ENCODE results near the gene CORIN.
A peak's percentile ranks its signal among the peaks of the same experiment; 100 is the strongest.

The CORIN gene, protein sequence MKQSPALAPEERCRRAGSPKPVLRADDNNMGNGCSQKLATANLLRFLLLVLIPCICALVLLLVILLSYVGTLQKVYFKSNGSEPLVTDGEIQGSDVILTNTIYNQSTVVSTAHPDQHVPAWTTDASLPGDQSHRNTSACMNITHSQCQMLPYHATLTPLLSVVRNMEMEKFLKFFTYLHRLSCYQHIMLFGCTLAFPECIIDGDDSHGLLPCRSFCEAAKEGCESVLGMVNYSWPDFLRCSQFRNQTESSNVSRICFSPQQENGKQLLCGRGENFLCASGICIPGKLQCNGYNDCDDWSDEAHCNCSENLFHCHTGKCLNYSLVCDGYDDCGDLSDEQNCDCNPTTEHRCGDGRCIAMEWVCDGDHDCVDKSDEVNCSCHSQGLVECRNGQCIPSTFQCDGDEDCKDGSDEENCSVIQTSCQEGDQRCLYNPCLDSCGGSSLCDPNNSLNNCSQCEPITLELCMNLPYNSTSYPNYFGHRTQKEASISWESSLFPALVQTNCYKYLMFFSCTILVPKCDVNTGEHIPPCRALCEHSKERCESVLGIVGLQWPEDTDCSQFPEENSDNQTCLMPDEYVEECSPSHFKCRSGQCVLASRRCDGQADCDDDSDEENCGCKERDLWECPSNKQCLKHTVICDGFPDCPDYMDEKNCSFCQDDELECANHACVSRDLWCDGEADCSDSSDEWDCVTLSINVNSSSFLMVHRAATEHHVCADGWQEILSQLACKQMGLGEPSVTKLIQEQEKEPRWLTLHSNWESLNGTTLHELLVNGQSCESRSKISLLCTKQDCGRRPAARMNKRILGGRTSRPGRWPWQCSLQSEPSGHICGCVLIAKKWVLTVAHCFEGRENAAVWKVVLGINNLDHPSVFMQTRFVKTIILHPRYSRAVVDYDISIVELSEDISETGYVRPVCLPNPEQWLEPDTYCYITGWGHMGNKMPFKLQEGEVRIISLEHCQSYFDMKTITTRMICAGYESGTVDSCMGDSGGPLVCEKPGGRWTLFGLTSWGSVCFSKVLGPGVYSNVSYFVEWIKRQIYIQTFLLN

DNA sequence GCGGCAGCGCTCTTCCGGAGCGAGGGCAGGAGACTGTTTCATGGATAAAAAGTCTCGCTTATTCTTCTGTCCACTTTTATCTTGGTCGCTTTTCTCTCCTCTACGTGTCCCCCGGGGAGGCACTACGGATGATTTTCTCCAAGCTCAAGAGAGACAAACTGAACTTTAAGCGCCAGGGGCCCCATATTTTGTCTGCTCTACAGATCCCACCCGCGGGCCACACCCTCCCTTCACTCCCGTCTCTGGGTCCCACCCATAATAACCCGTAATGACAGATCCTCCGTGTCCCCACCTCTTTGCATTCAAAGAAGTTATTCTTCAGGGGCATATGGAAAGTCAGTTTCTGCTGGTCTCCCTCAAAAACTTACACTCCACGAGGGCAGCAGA is at the start of gene CORIN:
CORIN (minus strand) TSS at position 160 of the 387 bp plus-strand sequence; CDS start at position 42, 118 bp downstream.
- DNase-seq (ENCODE audit: low read depth) = peak; percentile 9

DNA sequence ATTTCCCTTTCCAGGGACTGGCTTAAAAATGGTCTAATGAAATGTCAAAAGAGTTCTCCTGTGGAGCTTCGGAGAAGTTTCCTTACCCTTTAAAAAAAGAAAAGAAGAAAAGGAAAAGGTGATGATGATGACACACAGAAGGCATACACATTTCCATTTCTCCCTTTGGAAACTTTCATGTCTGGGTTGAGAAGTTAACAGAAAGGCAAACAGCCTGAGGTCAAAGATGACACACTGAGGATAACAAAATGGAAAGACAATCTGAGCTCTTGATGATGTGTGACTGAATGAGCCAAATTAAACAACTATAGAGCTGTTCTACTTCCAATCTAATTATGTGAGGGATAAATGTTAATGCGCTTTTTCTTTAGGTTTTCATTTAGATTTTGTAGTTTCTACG is 44.4 kb upstream of the CORIN start:
- peak; percentile 7 for DNase-seq (ENCODE audit: low read depth)

DNA sequence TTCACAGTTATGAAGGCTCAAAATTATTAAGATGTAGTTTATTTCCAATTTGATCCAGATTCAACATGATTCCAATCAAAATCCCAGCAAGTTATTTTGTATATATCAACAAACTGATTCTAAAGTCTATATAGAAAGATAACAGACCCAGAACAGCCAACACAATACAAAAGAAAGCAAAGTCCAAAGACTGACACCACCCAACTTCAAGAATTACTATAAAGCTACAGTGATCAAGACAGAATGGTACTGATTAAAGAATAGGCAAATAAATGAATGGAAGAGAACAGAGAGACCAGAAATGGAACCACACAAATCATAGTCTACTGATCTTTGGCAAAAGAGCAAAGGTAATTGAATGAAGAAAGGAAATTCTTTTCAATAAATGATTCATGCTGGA is 41.6 kb upstream of the CORIN start:
- DNase-seq (ENCODE audit: low read depth) = no peak

DNA sequence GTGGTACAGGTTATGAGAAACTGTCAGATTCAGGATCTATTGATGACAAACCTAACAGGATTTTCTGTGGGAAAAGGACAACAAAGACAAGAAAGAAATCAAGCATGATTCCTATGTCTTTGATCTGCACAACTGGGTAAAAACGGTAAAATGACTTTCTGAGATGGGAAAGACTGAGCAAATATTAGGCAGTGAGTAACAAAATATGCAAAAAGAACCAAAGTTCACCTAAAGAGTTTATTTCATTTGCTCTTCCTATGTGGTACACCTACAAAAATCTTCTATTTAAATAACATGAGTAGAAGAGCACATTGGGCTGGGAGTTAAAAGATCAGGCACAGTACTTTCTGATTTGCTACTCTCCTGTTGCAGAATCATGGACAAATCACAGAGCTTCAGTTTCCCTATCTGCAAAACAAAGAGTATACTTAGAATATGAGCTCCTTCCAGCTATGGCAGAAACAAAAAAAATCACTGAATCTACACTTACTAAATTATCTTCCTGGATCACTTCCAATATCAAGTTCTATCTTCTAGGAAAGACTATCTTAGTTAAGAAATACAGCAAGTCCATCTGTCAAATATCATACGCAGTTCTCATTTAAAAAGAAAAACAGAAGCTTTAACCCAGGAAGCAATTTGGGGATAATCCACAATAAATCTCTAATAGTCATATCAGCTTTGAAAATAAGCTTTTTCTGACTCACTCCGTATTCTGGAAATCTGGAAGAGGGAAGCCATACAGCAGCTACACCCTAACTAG is 39.1 kb upstream of the CORIN start:
- DNase-seq (ENCODE audit: low read depth) = no peak

DNA sequence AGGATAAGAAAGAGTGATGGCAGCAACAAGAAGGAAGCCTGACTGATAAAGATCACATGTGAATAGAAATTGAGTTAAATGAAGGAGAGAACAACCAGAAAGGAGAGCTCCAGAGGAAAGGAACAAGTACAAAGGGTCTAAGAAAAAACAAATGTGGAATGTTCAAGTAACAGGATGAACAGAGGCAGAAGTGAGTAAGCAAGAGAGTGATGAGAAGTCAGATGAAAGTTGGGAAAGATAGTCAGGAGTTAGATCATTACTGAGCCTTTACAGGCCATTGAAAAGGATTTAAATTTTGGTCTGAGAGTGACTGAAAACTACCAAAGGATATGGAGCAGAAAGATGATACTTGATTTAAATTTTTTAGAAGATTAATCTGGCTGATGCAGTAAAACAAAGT is 38.4 kb upstream of the CORIN start:
- no peak for DNase-seq (ENCODE audit: low read depth)

DNA sequence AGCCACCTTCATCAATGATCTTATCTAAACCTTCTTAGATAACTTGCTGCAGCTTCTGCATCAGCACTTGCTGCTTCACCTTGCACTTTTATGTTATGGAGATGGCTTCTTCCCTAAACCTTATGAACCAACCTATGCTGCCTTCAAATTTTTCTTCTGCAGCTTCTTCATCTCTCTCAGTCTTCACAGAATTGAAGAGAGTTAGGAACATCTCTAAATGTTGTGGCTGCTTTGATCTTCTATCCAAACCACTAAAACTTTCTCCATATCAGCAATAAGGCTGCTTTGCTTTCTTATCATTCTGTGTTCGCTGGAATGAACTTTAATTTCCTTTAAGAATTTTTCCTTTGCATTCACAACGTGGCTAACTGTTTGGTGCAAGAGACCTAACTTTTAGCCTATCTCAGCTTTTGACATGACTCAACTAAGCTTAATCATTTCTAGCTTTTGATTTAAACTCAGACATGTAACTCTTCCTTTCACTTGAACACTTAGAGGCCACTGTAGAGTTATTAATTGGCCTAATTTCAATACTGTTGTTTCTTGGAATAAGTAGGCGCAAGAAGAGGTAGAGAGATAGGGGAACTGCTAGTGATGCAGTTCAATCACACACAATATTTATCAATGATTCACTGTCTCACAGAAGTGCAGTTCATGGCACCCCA is 36.1 kb upstream of the CORIN start:
- DNase-seq (ENCODE audit: low read depth) = no peak

DNA sequence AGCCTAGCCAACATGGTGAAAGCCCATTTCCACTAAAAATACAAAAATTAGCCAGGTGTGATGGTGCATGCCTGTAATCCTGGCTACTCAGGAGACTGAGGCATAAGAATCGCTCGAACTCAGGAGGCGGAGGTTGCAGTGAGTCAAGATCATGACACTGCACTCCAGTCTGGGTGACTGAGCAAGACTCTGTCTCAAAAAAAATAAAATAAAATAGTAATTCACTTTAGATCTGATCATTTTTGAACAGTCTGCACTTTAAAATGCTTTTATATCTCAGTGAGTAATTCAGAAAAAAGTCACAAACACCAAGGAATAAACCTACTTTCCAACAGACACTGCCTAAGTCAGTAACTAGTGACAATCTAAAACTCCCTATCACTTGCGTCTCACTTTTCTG is 25.6 kb upstream of the CORIN start:
- DNase-seq (ENCODE audit: low read depth) = peak; percentile 32

DNA sequence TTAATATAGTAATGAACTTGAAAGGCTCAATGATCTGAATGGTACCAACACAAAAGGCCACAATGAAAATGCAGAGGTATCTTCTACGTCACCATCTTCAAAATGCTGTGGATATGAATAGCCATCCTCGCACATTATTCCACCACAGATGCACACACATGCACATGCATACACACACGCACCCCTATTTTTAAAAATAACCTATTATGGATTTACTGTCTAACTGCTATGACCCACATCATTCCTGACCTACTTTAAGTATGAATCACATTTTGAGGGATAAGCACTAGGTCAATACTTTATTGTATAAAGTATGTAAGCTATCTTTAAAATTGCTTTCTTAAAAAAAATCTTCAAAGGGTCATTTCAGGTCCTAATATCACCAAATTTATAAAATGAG is 24.4 kb upstream of the CORIN start:
- DNase-seq (ENCODE audit: low read depth) = peak; percentile 72

DNA sequence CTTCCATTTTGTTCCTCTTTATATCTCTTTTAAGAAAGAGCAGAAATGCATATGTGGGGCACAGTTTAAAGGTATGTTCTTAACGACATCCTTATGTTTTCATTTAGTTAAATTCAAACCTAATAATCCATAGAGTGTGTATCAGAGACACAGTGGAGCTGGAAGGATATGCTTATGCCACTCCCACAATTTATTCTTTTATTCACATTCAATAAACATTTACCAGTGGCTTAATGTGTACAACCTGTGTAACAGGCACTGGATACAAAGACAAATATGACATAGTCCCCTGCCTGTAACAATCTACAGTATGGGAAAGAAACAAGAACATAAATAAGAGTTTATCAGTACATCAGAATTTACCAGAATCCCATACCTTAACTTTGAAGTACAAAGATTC is 22.4 kb upstream of the CORIN start:
- DNase-seq (ENCODE audit: low read depth) = no peak

DNA sequence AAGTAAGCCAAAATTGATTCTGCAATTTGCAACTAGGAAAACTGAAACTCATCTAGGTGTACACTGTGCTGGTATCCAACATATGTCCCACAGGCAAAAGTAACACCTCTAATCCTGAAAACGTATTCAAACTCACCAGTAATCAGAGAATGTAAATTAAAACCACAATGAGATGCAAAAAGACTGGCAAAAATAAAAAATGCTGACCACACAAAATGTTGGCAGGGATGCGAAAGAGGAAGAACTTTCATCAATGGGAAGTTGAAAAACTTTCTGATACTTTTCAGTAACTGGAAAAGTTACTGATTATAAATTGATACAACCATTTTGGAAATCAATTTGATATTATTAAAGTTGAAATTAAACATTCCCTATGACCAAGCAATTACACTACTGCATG is 20.1 kb upstream of the CORIN start:
- DNase-seq (ENCODE audit: low read depth) = no peak

DNA sequence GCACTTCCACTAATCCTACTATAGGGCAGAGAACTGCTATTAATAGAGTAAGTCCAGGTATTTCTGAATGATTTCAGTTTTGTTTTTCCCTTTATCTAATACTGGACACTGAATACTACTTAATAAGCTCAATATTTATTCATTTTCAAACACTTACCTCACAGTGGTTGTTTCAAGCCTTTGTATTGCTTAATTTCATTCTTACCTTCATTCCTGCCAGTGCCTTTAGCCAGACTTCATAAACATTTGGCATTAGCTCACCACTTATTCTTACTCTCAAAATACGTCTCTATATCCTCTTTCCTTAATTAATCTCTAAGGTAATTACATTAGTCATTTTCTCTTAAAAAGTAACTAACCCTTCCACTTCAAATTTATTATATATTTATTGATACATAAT is 18.8 kb upstream of the CORIN start:
- no peak for DNase-seq (ENCODE audit: low read depth)

DNA sequence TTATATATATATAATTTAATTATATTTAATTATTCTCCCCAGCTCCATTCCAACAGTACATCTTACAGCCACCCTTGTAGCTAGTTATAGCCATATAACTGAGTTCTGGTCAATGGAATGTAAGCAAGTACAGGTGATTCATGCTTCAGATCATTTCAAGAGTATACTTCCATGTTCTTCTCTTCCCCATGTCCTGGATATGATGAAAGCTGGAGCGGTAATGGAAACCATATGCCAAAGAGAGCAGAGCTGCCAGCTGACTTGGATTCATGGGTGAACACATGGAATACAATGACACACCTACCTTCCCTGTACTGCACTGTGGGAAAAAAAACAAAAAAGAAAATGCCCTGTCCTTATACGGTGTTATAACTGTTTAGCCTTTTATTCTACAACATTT is 17.5 kb upstream of the CORIN start:
- peak; percentile 57 for DNase-seq (ENCODE audit: low read depth)

DNA sequence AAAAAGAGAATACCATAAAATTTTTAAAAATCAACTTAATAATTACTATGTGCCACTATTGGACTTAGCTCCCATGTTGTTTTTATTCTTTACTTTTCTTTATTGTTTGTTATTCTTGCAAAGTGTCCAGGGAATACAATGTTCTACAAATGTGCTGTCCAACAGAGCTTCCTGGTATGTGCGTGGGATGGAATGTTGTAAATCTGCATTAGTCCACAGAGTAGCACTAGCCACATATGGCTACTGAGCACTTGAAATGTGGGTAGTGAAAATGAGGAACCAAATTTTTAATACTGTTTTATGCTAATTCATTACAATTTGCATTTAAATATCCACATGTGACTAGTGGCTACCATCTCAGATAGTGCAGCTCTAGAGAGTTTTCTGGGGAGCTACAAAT is 14.3 kb upstream of the CORIN start:
- DNase-seq (ENCODE audit: low read depth) = peak; percentile 18

DNA sequence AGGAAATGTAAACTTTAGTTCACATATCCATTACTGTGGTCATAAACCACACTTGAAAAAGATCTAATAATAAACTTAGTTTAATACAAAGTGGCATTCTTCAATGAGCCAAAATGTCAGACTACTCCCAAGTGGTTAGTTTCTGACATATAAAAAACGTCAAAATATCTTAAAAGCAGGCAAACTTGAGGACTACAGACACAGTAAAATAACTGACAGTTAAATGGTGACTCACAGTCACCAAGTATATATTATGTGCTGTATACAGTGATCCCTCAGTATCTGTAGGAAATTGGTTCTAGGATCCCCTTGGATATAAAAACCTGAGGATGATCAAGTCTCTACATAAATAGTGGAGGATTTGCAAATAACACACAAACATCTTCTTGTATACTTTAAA is 11.6 kb upstream of the CORIN start:
- DNase-seq (ENCODE audit: low read depth) = no peak

DNA sequence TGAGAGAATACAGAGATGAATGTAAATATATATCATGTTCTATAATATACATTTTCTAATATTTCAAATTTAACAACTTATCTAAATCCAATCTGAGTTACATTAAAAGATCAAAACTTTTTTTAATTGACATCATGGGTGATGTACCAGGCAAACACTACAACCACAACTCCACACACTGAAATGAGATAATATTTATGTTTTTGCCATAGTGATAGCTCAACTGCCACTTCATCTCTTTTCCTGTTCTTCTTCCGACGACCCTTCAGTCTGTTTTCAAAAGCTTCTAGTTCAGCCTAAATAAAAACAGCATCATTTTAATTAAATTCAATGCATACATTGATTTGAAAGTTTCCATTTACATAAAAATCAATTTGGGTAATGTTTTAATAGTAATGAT is 10.2 kb upstream of the CORIN start:
- no peak for DNase-seq (ENCODE audit: low read depth)

DNA sequence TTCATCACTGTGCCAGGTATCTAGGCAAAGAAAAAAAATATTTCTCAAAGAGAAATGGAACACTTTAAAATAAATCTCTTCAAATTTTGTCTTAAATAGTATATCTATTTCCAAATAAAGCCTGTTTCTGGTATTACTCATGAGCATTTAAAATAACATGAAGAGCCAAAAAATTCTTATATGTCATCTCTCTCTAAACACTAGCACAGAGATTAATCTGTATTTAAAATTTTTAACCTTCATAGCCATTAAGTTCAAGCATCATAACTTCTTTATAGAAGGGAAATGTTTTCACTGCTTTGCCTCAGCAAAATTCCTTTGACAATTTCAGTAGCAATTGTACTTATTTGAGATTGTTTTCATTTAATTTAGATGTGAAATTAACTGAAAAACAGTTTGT is 5.1 kb upstream of the CORIN start:
- no peak for DNase-seq (ENCODE audit: low read depth)

DNA sequence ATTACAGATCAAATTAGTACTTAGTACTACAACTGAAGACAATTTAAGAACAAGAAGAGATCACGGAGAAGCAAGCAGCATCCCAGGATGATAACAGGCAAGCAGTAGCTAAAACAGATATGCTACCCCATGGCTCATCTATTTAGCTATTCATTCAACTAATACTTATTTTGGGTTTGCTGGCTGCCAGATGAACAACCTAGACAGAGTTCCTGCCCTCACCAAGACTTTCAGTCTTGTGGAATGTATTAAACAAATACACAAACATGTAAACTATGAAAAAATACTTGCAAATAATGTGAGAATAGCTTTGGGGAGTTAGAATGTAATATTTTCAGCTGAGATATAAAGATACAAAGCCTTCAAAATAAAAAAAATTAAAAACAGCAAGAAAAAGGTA is 2.4 kb upstream of the CORIN start:
- DNase-seq (ENCODE audit: low read depth) = no peak

DNA sequence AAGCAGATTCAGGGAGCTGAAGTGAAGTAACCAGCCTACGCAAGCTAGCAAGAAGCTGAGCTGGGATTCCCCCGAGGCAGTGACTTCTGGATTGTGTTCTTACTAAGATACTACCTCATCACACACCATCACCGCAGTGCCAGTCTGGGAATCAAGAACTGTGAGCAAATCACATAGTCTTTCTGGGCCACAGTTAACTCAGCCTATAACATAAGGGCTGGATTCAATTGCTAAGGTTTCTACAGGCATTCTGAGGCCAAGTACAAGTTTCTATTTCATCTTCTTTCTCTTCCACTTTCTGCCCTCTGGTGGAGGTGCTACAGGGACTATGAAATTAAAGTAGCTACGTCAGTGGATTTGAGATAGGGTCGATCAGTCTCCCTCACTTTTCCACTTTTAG is 1.4 kb upstream of the CORIN start:
- DNase-seq (ENCODE audit: low read depth) = peak; percentile 49

DNA sequence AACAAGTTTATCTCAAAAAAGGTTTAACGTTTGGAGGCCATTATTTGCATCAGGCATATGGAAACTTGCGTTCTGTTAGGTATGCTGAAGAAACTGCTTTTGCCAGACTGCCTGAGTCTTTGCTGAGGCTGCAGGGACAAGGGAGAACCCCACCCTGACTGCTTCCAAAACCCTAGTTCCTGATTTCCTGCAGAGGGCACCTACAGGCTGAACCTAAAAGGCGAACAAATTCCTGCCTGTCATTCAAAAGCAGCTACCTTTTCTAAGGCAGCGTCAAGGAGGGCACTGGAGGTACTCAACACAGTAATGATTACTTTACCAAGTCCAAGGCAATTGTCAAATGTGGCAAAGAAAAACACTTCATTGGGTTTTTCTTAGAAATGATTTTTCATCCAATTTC is 578 bp upstream of the CORIN start:
- DNase-seq (ENCODE audit: low read depth) = peak; percentile 14

DNA sequence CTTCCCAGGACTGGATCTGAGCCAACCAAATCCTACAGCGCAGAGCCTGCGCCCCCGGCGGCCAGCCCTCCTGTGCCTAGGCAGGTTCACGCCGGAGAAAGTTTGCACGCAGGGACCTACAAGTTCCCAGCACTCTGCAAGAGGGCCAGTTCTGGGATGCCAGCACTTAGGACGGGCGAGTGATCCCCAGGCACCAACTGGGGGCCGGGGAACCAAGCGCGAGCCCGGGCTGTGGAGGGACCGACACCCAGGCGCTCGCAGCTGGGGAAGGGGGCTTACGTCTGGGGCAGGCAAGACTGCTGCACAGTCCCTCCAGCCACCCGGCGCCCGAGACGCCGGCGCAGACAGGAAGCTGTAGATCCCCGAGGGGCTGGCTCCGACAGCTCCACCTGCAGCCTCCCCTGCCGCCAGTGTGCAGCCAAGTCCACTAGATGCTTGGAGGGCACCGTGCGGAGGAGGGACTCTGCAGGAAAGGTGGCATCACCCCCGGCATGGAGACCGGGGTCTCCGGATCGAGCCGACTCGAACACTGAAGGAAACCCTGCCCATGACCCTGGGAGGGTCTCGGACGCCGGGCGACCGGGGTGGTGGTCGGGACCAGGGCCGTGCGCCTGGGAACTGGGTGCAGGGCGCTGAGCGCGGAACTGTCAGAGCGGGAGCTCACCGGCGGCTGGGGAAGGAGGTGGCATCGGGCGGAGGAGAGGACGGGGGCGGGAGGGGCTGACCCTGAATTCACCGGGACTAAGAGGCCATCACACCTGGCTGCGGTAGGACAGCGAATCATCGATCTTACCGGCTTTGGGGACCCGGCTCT is 566 bp downstream of the CORIN start:
- DNase-seq (ENCODE audit: low read depth) = peak; percentile 49

DNA sequence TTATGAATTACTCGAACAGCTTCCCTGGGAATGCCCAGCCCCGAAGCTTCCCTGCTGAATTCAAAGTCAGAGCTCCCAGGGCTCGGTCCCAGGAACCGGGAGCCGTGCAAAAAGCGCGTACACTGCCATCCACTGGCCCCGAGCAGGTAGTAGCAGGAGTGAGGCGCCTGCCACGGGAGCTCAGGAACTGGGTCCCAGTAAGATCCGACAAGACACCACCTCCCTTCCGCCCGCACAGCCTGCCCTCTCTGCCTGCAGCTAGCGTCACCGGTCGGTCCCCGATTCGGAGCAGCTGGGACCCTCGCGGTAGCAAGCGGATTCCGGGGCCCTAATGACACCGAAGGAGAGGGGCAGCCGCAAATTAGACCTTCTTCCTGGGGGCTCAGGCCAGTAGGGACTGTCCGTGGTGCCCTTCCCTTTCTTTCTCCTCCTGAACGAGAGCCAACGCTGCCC is 1.2 kb downstream of the CORIN start:
- DNase-seq (ENCODE audit: low read depth) = peak; percentile 86

Data from ELR (cell line).